Upper lobe of left lung (tissue), 6 donors: Measurements from ENCODE around the gene ARMS2. TPM values are rescaled to one million over a fixed set of nuclear protein-coding genes. Genes with fewer than 3 reads are reported as not detected.

Source experiments
- ATAC-seq, 2 donors: fragments of 200-7000 bp; cut with Tn5 transposase; one replicate each; pipeline ENCODE4 v1.9.1; 2022; ENCODE audit warnings: mild to moderate bottlenecking in 2 of 2, moderate library complexity in 2 of 2; ENCODE audit not compliant: low FRiP score in 2 of 2
- DNase-seq, 2 donors: peaks; one replicate each; pipeline ENCODE4 v3.0.0-alpha.2; 2019 to 2020
- H3K27ac ChIP-seq, 4 donors: fragments of 200-600 bp; sonication (generic); one replicate each; pipeline ENCODE4 v1.5.1; 2016 to 2019
- H3K27me3 ChIP-seq, 4 donors: fragments of 200-600 bp; sonication (generic); one replicate each; pipeline ENCODE4 v1.5.1; 2017 to 2019
- H3K36me3 ChIP-seq, 4 donors: fragments of 200-600 bp; sonication (generic); one replicate each; pipeline ENCODE4 v1.5.1; 2016 to 2019
- H3K4me1 ChIP-seq, 4 donors: fragments of 200-600 bp; sonication (generic); one replicate each; pipeline ENCODE4 v1.5.1; 2018 to 2019
- H3K4me3 ChIP-seq, 4 donors: fragments of 200-600 bp; sonication (generic); one replicate each; pipeline ENCODE4 v1.5.1; 2017 to 2019; ENCODE audit warnings: mild to moderate bottlenecking in 2 of 4, moderate library complexity in 1 of 4
- H3K9me3 ChIP-seq, 4 donors: fragments of 200-600 bp; sonication (generic); one replicate each; pipeline ENCODE4 v1.5.1; 2018 to 2019
- EP300 ChIP-seq, 4 donors: sonication (generic); formaldehyde crosslinking; IDR thresholded peaks; one replicate each; pipeline ENCODE4 v1.5.1; 2017; ENCODE audit warnings: antibody characterized with exemption in 4 of 4, control low read depth in 2 of 4
- POLR2A ChIP-seq, 4 donors: fragments of 450-650 bp; IDR thresholded peaks; one replicate each; pipeline ENCODE4 v1.5.1; 2016 to 2017; ENCODE audit warnings: antibody characterized with exemption in 4 of 4, mild to moderate bottlenecking in 2 of 4
- POLR2AphosphoS5 ChIP-seq, 2 donors: sonication (generic); formaldehyde crosslinking; IDR thresholded peaks; one replicate each; pipeline ENCODE4 v1.5.1; 2017; ENCODE audit warnings: antibody characterized with exemption in 2 of 2
- WGBS, 2 donors: methylation state at CpG; one replicate each; pipeline ENCODE4 v1.1.5; 2017 to 2018; 5-methylcytosine and 5-hydroxymethylcytosine counted together
- total RNA-seq, 6 donors: library from RNA; depleted of rRNA in 4 of 6; stranded (reverse); fragments of >200 nt in 4 of 6; gene quantifications; one replicate each; pipeline versions ENCODE4 v1.1.0 to v1.2.1, GENCODE V29; 2016 to 2021
- TF ChIP-seq, protein P1 (sequence below), 6 experiments: fragments of 450-650 bp in 4 of 6; fragments of 200-600 bp in 2 of 6; sonication (generic) in 2 of 6; IDR thresholded peaks; one replicate each; pipeline ENCODE4 v1.5.1; 2016 to 2019; ENCODE audit warnings: antibody characterized with exemption in 6 of 6
- donor health status: DM: no; HTN: no; CAD: no; lungs with moderate emphysema.
- donor health status: DM: no; HTN: yes; CAD: no; lungs with severe emphysema.

The ARMS2 gene
- total RNA-seq, 6 donors from 2014 or later = not detected

DNA sequence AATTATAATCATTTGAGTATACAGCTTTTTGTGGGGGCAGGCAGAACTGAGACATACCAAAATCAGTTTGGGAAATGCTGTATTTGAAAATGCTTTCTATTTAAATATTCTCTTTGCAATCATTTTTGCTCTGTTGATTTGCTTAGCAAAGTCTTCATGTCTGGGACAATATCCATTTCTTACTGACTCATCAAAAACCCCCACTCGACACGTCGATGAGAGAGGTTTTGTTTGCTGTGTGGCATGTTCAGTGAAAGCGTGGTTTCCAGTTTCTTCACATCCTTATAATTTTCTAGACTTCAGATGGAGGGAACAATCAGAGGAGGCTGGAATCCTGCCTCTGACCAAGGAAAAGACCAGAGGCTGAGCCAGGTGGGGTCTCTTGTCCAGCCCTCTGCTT is 35.8 kb downstream of the ARMS2 start:
- no peak for ATAC-seq
- Histone ChIP-seq H3K36me3 (peaks cover 0 to 5% (median 0%) of the 10 kb centered on the region in 4 donors), H3K27me3 (no peaks in the 10 kb centered on the region), H3K27ac (no peak overlapping the region), H3K4me1 (peaks cover 12 to 25% (median 18%) of the 10 kb centered on the region in 4 donors), H3K9me3 (no peaks in the 10 kb centered on the region), H3K4me3 (no peak overlapping the region)
- TF ChIP-seq, protein P1, sequence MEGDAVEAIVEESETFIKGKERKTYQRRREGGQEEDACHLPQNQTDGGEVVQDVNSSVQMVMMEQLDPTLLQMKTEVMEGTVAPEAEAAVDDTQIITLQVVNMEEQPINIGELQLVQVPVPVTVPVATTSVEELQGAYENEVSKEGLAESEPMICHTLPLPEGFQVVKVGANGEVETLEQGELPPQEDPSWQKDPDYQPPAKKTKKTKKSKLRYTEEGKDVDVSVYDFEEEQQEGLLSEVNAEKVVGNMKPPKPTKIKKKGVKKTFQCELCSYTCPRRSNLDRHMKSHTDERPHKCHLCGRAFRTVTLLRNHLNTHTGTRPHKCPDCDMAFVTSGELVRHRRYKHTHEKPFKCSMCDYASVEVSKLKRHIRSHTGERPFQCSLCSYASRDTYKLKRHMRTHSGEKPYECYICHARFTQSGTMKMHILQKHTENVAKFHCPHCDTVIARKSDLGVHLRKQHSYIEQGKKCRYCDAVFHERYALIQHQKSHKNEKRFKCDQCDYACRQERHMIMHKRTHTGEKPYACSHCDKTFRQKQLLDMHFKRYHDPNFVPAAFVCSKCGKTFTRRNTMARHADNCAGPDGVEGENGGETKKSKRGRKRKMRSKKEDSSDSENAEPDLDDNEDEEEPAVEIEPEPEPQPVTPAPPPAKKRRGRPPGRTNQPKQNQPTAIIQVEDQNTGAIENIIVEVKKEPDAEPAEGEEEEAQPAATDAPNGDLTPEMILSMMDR (IDR thresholded peaks at IDR 0.05) = no peak
- no peak for TF ChIP-seq POLR2AphosphoS5 (IDR thresholded peaks at IDR 0.05)
- TF ChIP-seq EP300 (IDR thresholded peaks at IDR 0.05) = no peak
- no peak for TF ChIP-seq POLR2A (IDR thresholded peaks at IDR 0.05)
- 74 to 80% methylated on average over 4 of the region's 4 CpGs for WGBS, 2 donors
- no peak for DNase-seq

DNA sequence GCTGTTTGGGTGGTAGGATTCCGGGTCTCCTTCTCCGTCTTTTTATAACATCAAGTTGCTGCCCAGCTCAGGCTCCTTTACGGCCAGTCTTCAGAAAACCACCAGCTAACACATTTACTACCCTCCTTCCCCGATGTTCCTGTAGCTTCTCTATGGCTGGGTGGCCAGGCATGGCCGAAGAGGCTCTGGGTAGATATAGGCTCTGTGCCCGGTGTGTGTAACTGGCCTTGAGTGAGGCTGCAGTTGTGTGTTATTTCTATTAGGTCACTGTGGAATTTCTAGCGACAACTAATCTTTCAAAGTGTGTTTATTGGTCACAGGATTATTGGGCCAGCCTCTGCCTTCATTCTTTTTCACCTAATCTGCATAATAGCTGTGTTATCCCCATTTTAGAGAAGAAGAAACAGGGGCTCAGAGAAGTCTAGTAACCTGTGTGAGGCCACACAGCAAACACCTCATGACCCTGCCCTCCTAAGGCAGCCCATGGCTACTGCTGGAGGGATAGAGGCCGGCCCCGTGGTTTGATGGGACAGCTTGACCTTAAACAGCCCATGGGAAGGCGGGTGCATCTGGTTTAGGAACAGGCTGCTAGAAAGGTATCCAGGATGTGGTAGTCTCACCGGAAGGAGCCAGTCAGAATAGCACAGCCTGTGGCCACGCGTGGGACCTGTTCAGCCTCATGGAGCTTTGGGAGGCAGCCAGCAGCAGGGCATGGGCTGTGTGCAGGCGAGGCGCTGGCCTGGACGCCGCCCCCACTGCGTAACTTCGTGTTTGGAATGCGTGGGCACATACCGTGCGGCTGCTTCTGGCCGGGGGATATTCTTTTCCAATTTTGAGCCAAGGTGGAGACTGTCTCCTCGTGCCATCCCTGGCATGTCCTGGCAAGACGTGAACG is 36.6 kb downstream of the ARMS2 start:
- TF ChIP-seq POLR2A (IDR thresholded peaks at IDR 0.05) (no peak), EP300 (IDR thresholded peaks at IDR 0.05) (no peak), POLR2AphosphoS5 (IDR thresholded peaks at IDR 0.05) (no peak)
- TF ChIP-seq, protein P1 (IDR thresholded peaks at IDR 0.05) = no peak
- H3K4me1 ChIP-seq = peaks cover 9 to 18% (median 16%) of the 10 kb centered on the region in 4 donors
- DNase-seq (peak in 1 of 2 donors; percentile 71), ATAC-seq (no peak)
- H3K9me3 ChIP-seq = no peaks in the 10 kb centered on the region
- no peaks in the 10 kb centered on the region for H3K27me3 ChIP-seq
- peaks cover 0 to 5% (median 0%) of the 10 kb centered on the region in 4 donors for H3K36me3 ChIP-seq
- WGBS, 2 donors = 81 to 88% methylated on average over 18 to 26 of the region's 26 CpGs
- no peak overlapping the region for H3K4me3 ChIP-seq
- H3K27ac ChIP-seq = no peak overlapping the region

DNA sequence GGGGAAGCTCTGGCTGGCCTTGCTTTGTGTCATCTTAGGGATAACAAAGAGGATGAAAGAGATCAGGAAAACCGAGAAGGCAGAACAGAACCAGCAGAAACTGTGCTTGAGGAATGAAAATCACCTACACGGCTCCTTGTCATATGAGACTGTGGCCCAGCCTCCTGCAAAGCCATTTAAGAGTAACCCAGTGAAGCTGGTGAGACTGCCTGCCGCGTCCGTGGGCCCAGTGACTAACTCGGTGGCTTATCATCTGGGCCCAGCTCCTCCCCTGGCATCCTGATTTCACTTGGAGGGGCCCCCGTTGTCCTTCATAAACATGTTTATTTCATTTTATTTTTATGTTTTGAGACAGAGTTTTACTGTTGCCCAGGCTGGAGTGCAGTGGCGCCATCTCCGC is 37.6 kb downstream of the ARMS2 start:
- 89% methylated on average over 9 of the region's 9 CpGs for WGBS, 2 donors

DNA sequence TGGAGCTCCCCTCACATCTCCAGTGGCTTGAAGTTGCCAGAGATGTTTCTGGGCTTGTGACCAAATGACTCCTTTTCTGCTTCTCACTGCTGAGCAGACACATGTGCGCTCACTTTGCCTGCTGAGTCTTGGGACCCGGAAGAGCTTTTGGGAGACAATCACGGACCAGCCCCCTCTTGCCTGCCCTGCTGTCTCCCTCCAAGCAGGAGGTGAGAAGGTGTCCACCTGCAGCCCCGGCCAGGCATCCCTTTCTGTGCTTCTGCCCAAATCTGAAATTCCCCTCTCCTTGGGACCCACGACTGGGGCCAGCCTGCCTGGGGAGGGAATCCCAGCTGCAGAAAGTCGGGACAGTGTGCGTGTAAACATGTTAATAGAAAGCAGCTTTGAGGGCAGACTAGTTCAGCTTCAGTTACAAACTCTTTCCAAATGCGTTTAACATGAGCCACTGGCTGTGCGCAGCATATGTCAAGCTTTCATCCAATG is 38.6 kb downstream of the ARMS2 start:
- TF ChIP-seq POLR2AphosphoS5 (IDR thresholded peaks at IDR 0.05) (no peak), POLR2A (IDR thresholded peaks at IDR 0.05) (no peak), EP300 (IDR thresholded peaks at IDR 0.05) (no peak)
- TF ChIP-seq, protein P1 (IDR thresholded peaks at IDR 0.05) = no peak
- no peak for DNase-seq
- peaks cover 0 to 22% (median 3%) of the 10 kb centered on the region in 4 donors for H3K4me1 ChIP-seq
- ATAC-seq = peak in 1 of 2 donors; percentile 64
- WGBS, 2 donors = 76 to 88% methylated on average over 9 of the region's 9 CpGs
- H3K36me3 ChIP-seq = peaks cover 0 to 5% (median 0%) of the 10 kb centered on the region in 4 donors
- H3K9me3 ChIP-seq = no peaks in the 10 kb centered on the region
- H3K27me3 ChIP-seq = no peaks in the 10 kb centered on the region
- no peak overlapping the region for H3K4me3 ChIP-seq
- H3K27ac ChIP-seq = no peak overlapping the region

More for the DNA sequence above, 37.6 kb downstream of the ARMS2 start:
- no peaks in the 10 kb centered on the region for H3K27me3 ChIP-seq
- no peaks in the 10 kb centered on the region for H3K9me3 ChIP-seq
- ATAC-seq (no peak), DNase-seq (no peak)
- H3K27ac ChIP-seq = no peak overlapping the region
- H3K36me3 ChIP-seq = peaks cover 0 to 5% (median 0%) of the 10 kb centered on the region in 4 donors
- TF ChIP-seq, protein P1 (IDR thresholded peaks at IDR 0.05) = no peak
- TF ChIP-seq POLR2AphosphoS5 (IDR thresholded peaks at IDR 0.05) = no peak
- H3K4me3 ChIP-seq = no peak overlapping the region
- H3K4me1 ChIP-seq = peaks cover 3 to 22% (median 9%) of the 10 kb centered on the region in 4 donors
